Nephron (organoid): Measurements from ENCODE around the gene PSMD2.
A peak's percentile ranks its signal among the peaks of the same experiment; 100 is the strongest.

Source experiments
- H3K27ac Mint-ChIP-seq, 3 experiments: 2 replicates each; pipeline ENCODE4 v1.8.0; 2020; ENCODE audit warnings: mixed read lengths in 3 of 3, mild to moderate bottlenecking in 2 of 3, moderate library complexity in 1 of 3
- H3K27me3 Mint-ChIP-seq: 2 replicates; pipeline ENCODE4 v1.8.0; 2021; ENCODE audit warnings: low read depth, mild to moderate bottlenecking, moderate library complexity, mixed read lengths
- H3K36me3 Mint-ChIP-seq: 2 replicates; pipeline ENCODE4 v1.8.0; 2020; ENCODE audit warnings: low read depth, mixed read lengths
- H3K4me1 Mint-ChIP-seq: 2 replicates; pipeline ENCODE4 v1.8.0; 2020; ENCODE audit warnings: mixed read lengths
- H3K4me3 Mint-ChIP-seq, 3 experiments: 2 replicates each; pipeline ENCODE4 v1.8.0; 2020; ENCODE audit warnings: mild to moderate bottlenecking in 3 of 3, mixed read lengths in 3 of 3, moderate library complexity in 2 of 3
- H3K9me3 Mint-ChIP-seq: 2 replicates; pipeline ENCODE4 v1.8.0; 2020; ENCODE audit warnings: mixed read lengths
- TF ChIP-seq, protein P1 (sequence below), 3 experiments: fragments of 200-600 bp; sonication (generic); IDR thresholded peaks; one replicate each; pipeline ENCODE4 v1.5.0; 2021; ENCODE audit warnings: antibody characterized with exemption in 3 of 3; ENCODE audit not compliant: unreplicated experiment in 3 of 3

Gene PSMD2

DNA sequence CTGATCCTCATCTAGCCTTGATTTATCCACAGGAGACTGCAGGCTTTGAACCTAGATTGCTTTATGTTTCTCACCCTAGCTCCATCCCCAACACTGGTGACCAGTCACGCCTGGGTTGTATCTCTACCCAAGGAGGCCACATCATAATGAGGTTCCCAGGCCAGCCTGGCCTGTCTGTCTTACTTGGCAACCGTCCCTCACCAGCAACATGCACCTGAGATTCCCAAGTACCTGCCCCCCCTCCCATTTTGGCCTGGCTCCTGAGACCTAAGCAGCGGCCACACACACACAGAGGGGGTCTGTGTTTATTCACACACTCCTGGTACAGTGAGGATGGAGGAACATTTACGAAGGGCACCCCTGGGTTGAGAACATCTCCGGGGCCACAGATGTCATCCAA is 40.1 kb upstream of the PSMD2 start:
- Mint-ChIP-seq H3K4me1 (peaks cover 10% of the 10 kb centered on the region), H3K4me3 (peak overlapping the region in 2 of 3 experiments; percentile 31 to 71), H3K9me3 (peaks cover 3% of the 10 kb centered on the region), H3K27me3 (peaks cover 77% of the 10 kb centered on the region), H3K36me3 (peaks cover 3% of the 10 kb centered on the region), H3K27ac (no peak overlapping the region)
- TF ChIP-seq, protein P1, sequence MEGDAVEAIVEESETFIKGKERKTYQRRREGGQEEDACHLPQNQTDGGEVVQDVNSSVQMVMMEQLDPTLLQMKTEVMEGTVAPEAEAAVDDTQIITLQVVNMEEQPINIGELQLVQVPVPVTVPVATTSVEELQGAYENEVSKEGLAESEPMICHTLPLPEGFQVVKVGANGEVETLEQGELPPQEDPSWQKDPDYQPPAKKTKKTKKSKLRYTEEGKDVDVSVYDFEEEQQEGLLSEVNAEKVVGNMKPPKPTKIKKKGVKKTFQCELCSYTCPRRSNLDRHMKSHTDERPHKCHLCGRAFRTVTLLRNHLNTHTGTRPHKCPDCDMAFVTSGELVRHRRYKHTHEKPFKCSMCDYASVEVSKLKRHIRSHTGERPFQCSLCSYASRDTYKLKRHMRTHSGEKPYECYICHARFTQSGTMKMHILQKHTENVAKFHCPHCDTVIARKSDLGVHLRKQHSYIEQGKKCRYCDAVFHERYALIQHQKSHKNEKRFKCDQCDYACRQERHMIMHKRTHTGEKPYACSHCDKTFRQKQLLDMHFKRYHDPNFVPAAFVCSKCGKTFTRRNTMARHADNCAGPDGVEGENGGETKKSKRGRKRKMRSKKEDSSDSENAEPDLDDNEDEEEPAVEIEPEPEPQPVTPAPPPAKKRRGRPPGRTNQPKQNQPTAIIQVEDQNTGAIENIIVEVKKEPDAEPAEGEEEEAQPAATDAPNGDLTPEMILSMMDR (IDR thresholded peaks at IDR 0.05; ENCODE audit: unreplicated experiment in 3 of 3) = no peak

DNA sequence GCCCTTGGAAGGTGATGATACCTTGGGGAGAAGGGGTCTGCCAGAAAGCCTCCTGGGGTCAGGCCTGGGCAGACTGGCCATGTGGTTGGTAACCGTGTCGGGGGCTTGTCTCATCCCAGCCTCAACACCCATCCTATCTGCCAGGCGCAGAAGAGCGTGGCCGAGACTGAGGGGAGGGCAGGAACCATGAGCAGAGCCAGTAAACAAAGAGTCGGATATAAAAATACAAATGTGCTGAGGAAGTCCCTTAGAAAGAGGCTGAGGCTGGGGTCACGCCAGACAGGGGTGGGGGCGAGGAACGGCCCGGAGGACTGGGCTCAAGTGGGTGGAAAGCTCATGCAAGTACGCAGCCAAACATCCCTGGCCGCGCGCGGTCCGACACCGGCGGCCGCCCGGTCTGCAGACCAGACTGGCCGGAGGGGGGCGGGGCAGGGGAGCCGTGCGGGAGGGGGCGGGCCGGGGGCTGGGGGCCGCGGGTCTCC is 39.6 kb upstream of the PSMD2 start:
- peaks cover 3% of the 10 kb centered on the region for H3K36me3 Mint-ChIP-seq
- H3K4me3 Mint-ChIP-seq = peak overlapping the region; percentile 63 to 81 (median 71)
- H3K27ac Mint-ChIP-seq = no peak overlapping the region
- peaks cover 82% of the 10 kb centered on the region for H3K27me3 Mint-ChIP-seq
- peaks cover 10% of the 10 kb centered on the region for H3K4me1 Mint-ChIP-seq
- H3K9me3 Mint-ChIP-seq = peaks cover 3% of the 10 kb centered on the region
- TF ChIP-seq, protein P1 (IDR thresholded peaks at IDR 0.05; ENCODE audit: unreplicated experiment in 3 of 3) = no peak

DNA sequence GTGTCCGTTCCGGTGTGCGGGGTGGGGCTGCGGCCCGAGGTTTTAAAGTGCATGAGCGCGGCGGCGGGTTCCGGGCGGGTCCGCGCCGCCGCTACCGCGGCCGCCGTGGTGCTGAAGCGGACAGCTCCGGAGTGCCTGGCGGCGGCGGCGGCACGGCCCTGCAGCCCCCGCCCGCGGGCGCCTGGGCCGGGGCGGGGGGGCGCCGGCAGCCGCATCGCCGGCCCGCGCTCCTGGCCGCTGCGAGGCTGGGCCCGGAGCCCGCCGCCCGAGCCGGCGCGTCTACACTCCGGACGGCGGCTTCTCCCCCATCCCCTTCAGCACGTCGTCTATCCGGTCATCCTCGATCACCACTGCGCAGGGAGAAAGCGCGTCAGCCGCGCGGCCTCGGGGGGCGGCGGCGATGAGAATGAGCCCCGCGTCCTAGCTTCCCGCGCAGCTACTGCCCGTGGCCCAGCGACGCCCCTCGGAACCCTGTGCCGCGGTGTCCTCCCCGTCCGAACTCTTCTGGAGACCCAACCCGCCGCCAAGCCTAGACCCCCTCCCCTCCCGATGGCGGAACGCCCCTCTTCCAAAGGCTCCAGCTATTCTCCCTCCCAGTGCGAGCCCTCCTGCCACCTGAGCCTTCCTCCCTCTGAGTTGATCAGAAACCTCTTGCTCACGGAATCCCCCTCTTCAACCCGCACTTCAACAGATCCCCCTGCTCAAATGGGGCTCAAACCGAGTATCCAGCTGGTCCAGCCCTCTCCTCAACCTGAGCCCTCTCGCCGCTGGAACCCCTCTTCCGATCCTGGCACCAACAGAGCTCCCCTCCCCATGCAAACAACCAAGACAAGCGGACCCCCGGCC is 38.9 kb upstream of the PSMD2 start:
- TF ChIP-seq, protein P1 (IDR thresholded peaks at IDR 0.05; ENCODE audit: unreplicated experiment in 3 of 3) = no peak
- Mint-ChIP-seq H3K4me1 (peaks cover 10% of the 10 kb centered on the region), H3K27me3 (peaks cover 88% of the 10 kb centered on the region), H3K36me3 (peaks cover 3% of the 10 kb centered on the region), H3K4me3 (peak overlapping the region; percentile 77 to 82 (median 82)), H3K27ac (no peak overlapping the region), H3K9me3 (peaks cover 3% of the 10 kb centered on the region)

DNA sequence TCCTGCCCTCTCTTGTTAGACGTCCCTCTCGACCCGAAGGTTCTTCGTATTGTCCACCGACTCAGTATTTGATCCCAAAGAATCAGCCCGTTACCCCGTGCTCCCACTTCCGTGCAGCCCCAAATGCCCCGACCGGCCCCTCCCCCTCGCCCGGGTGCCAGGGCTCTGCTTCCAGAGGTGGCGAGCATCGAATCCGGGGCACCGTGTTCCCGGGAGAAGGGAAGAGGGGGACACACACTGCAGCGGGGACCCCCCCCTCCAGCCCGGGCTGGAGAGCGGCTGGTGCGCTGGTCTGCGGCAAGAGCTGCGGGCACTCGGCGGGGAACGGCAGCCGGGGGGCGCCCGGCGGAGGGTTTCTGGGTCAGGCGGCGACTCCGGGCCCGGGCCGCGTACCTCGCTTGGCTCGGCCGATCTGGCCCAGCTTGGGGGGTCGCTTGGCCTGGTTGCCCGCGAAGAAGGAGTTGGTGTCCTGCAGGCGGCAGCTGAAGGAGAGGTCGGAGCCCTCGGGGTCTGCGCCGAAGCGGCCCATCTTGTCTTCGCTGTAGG is 38.2 kb upstream of the PSMD2 start:
- Mint-ChIP-seq H3K27me3 (peaks cover 87% of the 10 kb centered on the region), H3K27ac (no peak overlapping the region), H3K4me1 (peaks cover 10% of the 10 kb centered on the region), H3K36me3 (peaks cover 3% of the 10 kb centered on the region), H3K9me3 (peaks cover 3% of the 10 kb centered on the region), H3K4me3 (peak overlapping the region; percentile 77 to 82 (median 82))
- TF ChIP-seq, protein P1 (IDR thresholded peaks at IDR 0.05; ENCODE audit: unreplicated experiment in 3 of 3) = no peak

DNA sequence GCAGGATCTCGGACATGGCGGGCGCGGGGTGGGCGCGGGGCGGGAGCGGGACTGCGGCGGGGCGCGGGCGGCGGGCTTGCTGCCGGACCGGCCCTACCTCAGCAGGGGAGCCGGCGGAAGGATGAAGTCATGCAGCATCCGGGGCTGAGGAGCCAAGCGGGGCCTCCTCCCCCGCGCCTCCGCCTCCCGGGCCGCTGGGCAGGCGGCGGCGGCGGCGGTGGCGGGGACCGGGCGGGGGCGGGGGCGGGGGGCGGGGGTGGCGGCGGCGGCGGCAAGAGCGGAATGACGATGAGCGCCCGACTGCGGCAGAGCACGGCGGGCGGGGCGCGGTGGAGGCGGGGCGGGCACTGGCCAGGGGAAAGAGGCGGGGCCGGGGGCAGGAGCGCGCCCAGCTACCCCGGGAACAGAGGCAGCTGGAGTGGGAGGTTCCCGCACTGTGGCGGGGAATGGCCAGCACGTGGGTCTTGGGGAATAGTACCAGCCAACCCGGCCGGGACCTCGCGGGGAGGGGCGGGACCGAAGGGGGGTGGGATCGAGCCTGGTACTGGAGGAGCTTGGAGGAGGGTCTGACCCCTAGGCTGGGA is 37.7 kb upstream of the PSMD2 start, which contains the start of gene CAMK2N2:
CAMK2N2 (minus strand) TSS at position 284 of the 584 bp plus-strand sequence; CDS start at position 16, 268 bp downstream.
- Mint-ChIP-seq H3K36me3 (peaks cover 3% of the 10 kb centered on the region), H3K27ac (no peak within 1 kb of the TSS), H3K27me3 (peaks cover 90% of the 10 kb centered on the region), H3K4me1 (peaks cover 10% of the 10 kb centered on the region), H3K9me3 (peaks cover 3% of the 10 kb centered on the region), H3K4me3 (peak within 1 kb of the TSS; percentile 82 to 85 (median 82))
- TF ChIP-seq, protein P1 (IDR thresholded peaks at IDR 0.05; ENCODE audit: unreplicated experiment in 3 of 3) = no peak
